CD14-positive monocyte (primary cell): ENCODE measurements around the gene PPP2R3B. TPM values are rescaled to one million over a fixed set of nuclear protein-coding genes. Genes with fewer than 3 reads are reported as not detected.

ENCODE experiments used
- DNase-seq, 3 donors: peaks; one replicate each; pipeline ENCODE4 v3.0.0-alpha.2; 2011 to 2022
- H2AFZ ChIP-seq: 2 replicates; pipeline ENCODE4 v1.6.0; 2012; ENCODE audit warnings: mild to moderate bottlenecking, low read depth, low read length, inconsistent platforms; ENCODE audit not compliant: insufficient read depth, poor library complexity, severe bottlenecking
- H3K27ac ChIP-seq, 2 donors: 1 replicate in 1 of 2; 2 replicates in 1 of 2; pipeline ENCODE4 v1.5.1; 2012 to 2013; ENCODE audit warnings: low read length in 2 of 2, control low read depth in 1 of 2, inconsistent platforms in 1 of 2, low read depth in 1 of 2, mild to moderate bottlenecking in 1 of 2
- H3K27me3 ChIP-seq, 2 donors: one replicate each; pipeline versions ENCODE4 v1.6.0 to v1.6.1; 2011 to 2013; ENCODE audit warnings: low read length in 2 of 2; ENCODE audit not compliant: control insufficient read depth in 2 of 2, insufficient read depth in 2 of 2
- H3K36me3 ChIP-seq, 2 donors: replicated peaks in 1 of 2; 1 replicate in 1 of 2; 2 replicates in 1 of 2; pipeline versions ENCODE4 v1.5.1 to v1.6.1; 2012 to 2013; ENCODE audit warnings: low read length in 2 of 2, control low read depth in 1 of 2, inconsistent platforms in 1 of 2, mild to moderate bottlenecking in 1 of 2; ENCODE audit not compliant: insufficient read depth in 2 of 2, control insufficient read depth in 1 of 2
- H3K4me1 ChIP-seq, 2 donors: 1 replicate in 1 of 2; 2 replicates in 1 of 2; pipeline versions ENCODE4 v1.5.1 to v1.6.1; 2012 to 2013; ENCODE audit warnings: low read length in 2 of 2, control low read depth in 1 of 2, inconsistent platforms in 1 of 2, mild to moderate bottlenecking in 1 of 2, moderate library complexity in 1 of 2; ENCODE audit not compliant: insufficient read depth in 2 of 2, control insufficient read depth in 1 of 2
- H3K4me2 ChIP-seq: replicated peaks from 2 replicates; pipeline ENCODE3; 2012; ENCODE audit warnings: low read length, moderate library complexity, mild to moderate bottlenecking; ENCODE audit not compliant: poor library complexity, severe bottlenecking; ENCODE audit errors: extremely low read depth
- H3K4me3 ChIP-seq, 3 experiments: fragments of 200-600 bp in 1 of 3; sonication (generic) in 1 of 3; replicated peaks in 1 of 3; 1 replicate in 2 of 3; 2 replicates in 1 of 3; pipeline ENCODE4 v1.5.1; 2011 to 2013; ENCODE audit warnings: low read length in 3 of 3, mild to moderate bottlenecking in 3 of 3, control low read depth in 2 of 3, low read depth in 2 of 3, inconsistent platforms in 1 of 3, moderate library complexity in 1 of 3
- H3K79me2 ChIP-seq: 2 replicates; pipeline ENCODE4 v1.6.0; 2012; ENCODE audit warnings: mild to moderate bottlenecking, control low read depth, inconsistent platforms, low read length, moderate library complexity; ENCODE audit not compliant: insufficient read depth
- H3K9ac ChIP-seq: 2 replicates; pipeline ENCODE4 v1.6.0; 2017; ENCODE audit warnings: low read length, mild to moderate bottlenecking; ENCODE audit not compliant: insufficient read depth, poor library complexity, severe bottlenecking
- H3K9me3 ChIP-seq, 2 donors: replicated peaks in 1 of 2; 1 replicate in 1 of 2; 2 replicates in 1 of 2; pipeline versions ENCODE4 v1.5.1 to v1.6.1; 2012 to 2013; ENCODE audit warnings: low read length in 2 of 2, control low read depth in 1 of 2; ENCODE audit not compliant: control insufficient read depth in 1 of 2, insufficient read depth in 1 of 2
- H4K20me1 ChIP-seq: 2 replicates; pipeline ENCODE4 v1.6.0; 2012; ENCODE audit warnings: mild to moderate bottlenecking, low read length, control low read depth, moderate library complexity; ENCODE audit not compliant: insufficient read depth
- H3K27ac Mint-ChIP-seq, 7 donors: one replicate each; pipeline ENCODE4 v1.8.0; 2020; ENCODE audit warnings: mild to moderate bottlenecking in 7 of 7, mixed read lengths in 7 of 7, moderate library complexity in 6 of 7, inconsistent platforms in 2 of 7
- H3K27me3 Mint-ChIP-seq, 3 donors: one replicate each; pipeline ENCODE4 v1.8.0; 2021 to 2022; ENCODE audit warnings: low read depth in 3 of 3, mild to moderate bottlenecking in 3 of 3, mixed read lengths in 3 of 3, moderate library complexity in 3 of 3, inconsistent platforms in 1 of 3
- H3K36me3 Mint-ChIP-seq, 2 donors: one replicate each; pipeline ENCODE4 v1.8.0; 2020; ENCODE audit warnings: mixed read lengths in 2 of 2, inconsistent platforms in 1 of 2, mild to moderate bottlenecking in 1 of 2
- H3K4me1 Mint-ChIP-seq: one replicate; pipeline ENCODE4 v1.8.0; 2020; ENCODE audit warnings: mild to moderate bottlenecking, mixed read lengths
- H3K4me3 Mint-ChIP-seq, 2 donors: one replicate each; pipeline ENCODE4 v1.8.0; 2020; ENCODE audit warnings: mild to moderate bottlenecking in 2 of 2, mixed read lengths in 2 of 2, moderate library complexity in 1 of 2
- H3K9me3 Mint-ChIP-seq, 7 donors: one replicate each; pipeline ENCODE4 v1.8.0; 2020 to 2022; ENCODE audit warnings: mixed read lengths in 7 of 7, mild to moderate bottlenecking in 6 of 7, moderate library complexity in 6 of 7, inconsistent platforms in 2 of 7
- WGBS: methylation state at CpG from one replicate; pipeline ENCODE4 v1.1.5; 2013; ENCODE audit warnings: missing lambda C conversion rate; ENCODE audit not compliant: insufficient coverage; 5-methylcytosine and 5-hydroxymethylcytosine counted together
- intact Hi-C, 2 donors: fragments of 100-400 bp; cut with micrococcal nuclease; formaldehyde crosslinking; loops; one replicate each; pipeline versions ENCODE4 v1.15.0 to v1.15.1; 2023
- polyA plus RNA-seq, 3 donors: library from polyadenylated mRNA; depleted of rRNA in 1 of 3; unstranded in 2 of 3; stranded (reverse) in 1 of 3; fragments of 300-500 nt in 2 of 3; fragments of >200 nt in 1 of 3; fragmentation: Illumina TruSeq in 2 of 3; gene quantifications; 1 replicate in 2 of 3; 2 replicates in 1 of 3; pipeline ENCODE4 v1.2.3, GENCODE V29; 2012 to 2021
- small RNA-seq: library from RNA; depleted of rRNA; stranded (forward); fragments of <200 nt; gene quantifications from one replicate; pipeline ENCODE3, GENCODE V24; 2012; ENCODE audit warnings: low read depth; ENCODE audit not compliant: insufficient read length
- TF ChIP-seq, protein P1 (sequence below): fragments of 200-600 bp; IDR thresholded peaks from one replicate; pipeline ENCODE4 v1.8.0; 2022; ENCODE audit warnings: antibody characterized with exemption, mild to moderate bottlenecking

The PPP2R3B gene
- polyA plus RNA-seq, 3 donors, result 2.1 to 9.0 (median 2.3) TPM

- H3K27ac ChIP-seq, result no peak overlapping the region
- TF ChIP-seq, protein P1, sequence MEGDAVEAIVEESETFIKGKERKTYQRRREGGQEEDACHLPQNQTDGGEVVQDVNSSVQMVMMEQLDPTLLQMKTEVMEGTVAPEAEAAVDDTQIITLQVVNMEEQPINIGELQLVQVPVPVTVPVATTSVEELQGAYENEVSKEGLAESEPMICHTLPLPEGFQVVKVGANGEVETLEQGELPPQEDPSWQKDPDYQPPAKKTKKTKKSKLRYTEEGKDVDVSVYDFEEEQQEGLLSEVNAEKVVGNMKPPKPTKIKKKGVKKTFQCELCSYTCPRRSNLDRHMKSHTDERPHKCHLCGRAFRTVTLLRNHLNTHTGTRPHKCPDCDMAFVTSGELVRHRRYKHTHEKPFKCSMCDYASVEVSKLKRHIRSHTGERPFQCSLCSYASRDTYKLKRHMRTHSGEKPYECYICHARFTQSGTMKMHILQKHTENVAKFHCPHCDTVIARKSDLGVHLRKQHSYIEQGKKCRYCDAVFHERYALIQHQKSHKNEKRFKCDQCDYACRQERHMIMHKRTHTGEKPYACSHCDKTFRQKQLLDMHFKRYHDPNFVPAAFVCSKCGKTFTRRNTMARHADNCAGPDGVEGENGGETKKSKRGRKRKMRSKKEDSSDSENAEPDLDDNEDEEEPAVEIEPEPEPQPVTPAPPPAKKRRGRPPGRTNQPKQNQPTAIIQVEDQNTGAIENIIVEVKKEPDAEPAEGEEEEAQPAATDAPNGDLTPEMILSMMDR, result no peak
- 94% methylated on average over 3 of the region's 7 CpGs for WGBS
Measured at GRCh38 chrX:287670-288069, 99.0 kb downstream of the PPP2R3B start.

DNA sequence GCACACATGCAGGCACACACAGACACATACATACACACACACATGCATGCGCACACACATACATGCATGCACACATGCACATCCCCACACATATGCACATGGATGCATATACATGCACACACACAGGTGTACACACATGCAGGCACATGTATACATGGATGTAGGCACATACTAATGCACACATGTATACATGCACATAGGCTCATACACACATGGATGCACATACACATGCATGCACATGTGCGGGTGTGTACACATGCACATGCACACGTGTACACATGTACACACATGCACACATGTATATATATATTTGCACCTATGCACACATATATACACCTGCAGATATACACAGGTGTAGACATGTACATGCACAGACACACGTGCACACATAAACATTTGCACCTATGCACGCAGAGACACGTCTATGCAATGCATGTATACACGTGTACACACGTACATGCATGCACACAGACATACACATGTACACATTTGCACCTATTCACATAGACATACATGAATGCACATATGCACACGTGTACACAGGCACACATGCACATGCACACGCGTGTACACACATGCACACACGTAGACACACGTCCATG, 101.5 kb downstream of the PPP2R3B start:
- H2AFZ ChIP-seq, result no peak overlapping the region
- no peak overlapping the region for H3K4me3 ChIP-seq
- no peak for DNase-seq
- no peak overlapping the region for H3K4me3 Mint-ChIP-seq
- 97% methylated on average over 12 of the region's 13 CpGs for whole genome bisulfite sequencing
- H4K20me1 ChIP-seq, result no peaks in the 10 kb centered on the region
- H3K36me3 ChIP-seq, result peaks cover 11 to 51% of the 10 kb centered on the region in 2 donors
- no peak overlapping the region for H3K27ac ChIP-seq
- no peak overlapping the region for H3K9ac ChIP-seq
- H3K27me3 Mint-ChIP-seq, result peaks cover 0 to 3% (median 0%) of the 10 kb centered on the region in 3 donors
- H3K4me2 ChIP-seq, result no peak overlapping the region
- H3K9me3 ChIP-seq, result no peaks in the 10 kb centered on the region
- H3K27ac Mint-ChIP-seq, result peak overlapping the region in 1 of 7 donors; percentile 45
- intact Hi-C loops, result no loop called here
- H3K27me3 ChIP-seq, result no peaks in the 10 kb centered on the region
- H3K79me2 ChIP-seq, result peaks cover 16% of the 10 kb centered on the region
- TF ChIP-seq, protein P1, result no peak
- peaks cover 28 to 39% of the 10 kb centered on the region in 2 donors for H3K36me3 Mint-ChIP-seq
- peaks cover 16% of the 10 kb centered on the region for H3K4me1 Mint-ChIP-seq
- peaks cover 8 to 19% of the 10 kb centered on the region in 2 donors for H3K4me1 ChIP-seq
- peaks cover 0 to 1% (median 0%) of the 10 kb centered on the region in 7 donors for H3K9me3 Mint-ChIP-seq

More at GRCh38 chrX:287670-288069, 99.0 kb downstream of the PPP2R3B start:
- peaks cover 43 to 62% of the 10 kb centered on the region in 2 donors for H3K36me3 Mint-ChIP-seq
- H3K4me1 ChIP-seq, result peaks cover 4% of the 10 kb centered on the region in 2 donors
- peaks cover 5% of the 10 kb centered on the region for H3K4me1 Mint-ChIP-seq
- peak overlapping the region in 1 of 7 donors; percentile 53 for H3K27ac Mint-ChIP-seq
- peaks cover 0 to 15% of the 10 kb centered on the region in 2 donors for H3K9me3 ChIP-seq
- H2AFZ ChIP-seq, result no peak overlapping the region
- H3K27me3 ChIP-seq, result no peaks in the 10 kb centered on the region
- H3K36me3 ChIP-seq, result peaks cover 19 to 71% of the 10 kb centered on the region in 2 donors
- no peaks in the 10 kb centered on the region for H4K20me1 ChIP-seq
- DNase-seq, result no peak
- intact Hi-C loops, result no loop called here
- no peak overlapping the region for H3K4me2 ChIP-seq
- no peak overlapping the region for H3K4me3 ChIP-seq
- peaks cover 0 to 11% (median 4%) of the 10 kb centered on the region in 7 donors for H3K9me3 Mint-ChIP-seq
- H3K79me2 ChIP-seq, result peaks cover 16% of the 10 kb centered on the region
- no peaks in the 10 kb centered on the region for H3K27me3 Mint-ChIP-seq
- H3K4me3 Mint-ChIP-seq, result no peak overlapping the region
- H3K9ac ChIP-seq, result no peak overlapping the region

Small RNA genes within 50 kb of the gene (small RNA-seq; reads per million reads assigned to genes)
- gene RF00017, result not detected

Other genes starting within 250 kb of the PPP2R3B start
- 10 to 100 TPM in 1 of 3 donors, 1 to 10 TPM in 2; 2.9 to 28.7 (median 6.7) TPM for gene PLCXD1, start 105.5 kb downstream of the PPP2R3B start, polyA plus RNA-seq
- 10 to 100 TPM; 17.2 to 39.3 (median 27.0) TPM for gene GTPBP6, start 68.1 kb downstream of the PPP2R3B start, polyA plus RNA-seq
- gene SHOX, start 243.9 kb upstream of the PPP2R3B start, polyA plus RNA-seq, result not detected